ENCODE data around the gene ST14. TPM values are rescaled to one million over a fixed set of nuclear protein-coding genes. Genes with fewer than 3 reads are reported as not detected.

Gene ST14
- total RNA-seq, 1 donor = under 0.01 TPM

- Histone ChIP-seq H3K4me2 (ENCODE audit: insufficient read depth, low read length) (no peak overlapping the region), H3K4me1 (ENCODE audit: insufficient read depth, low read length) (no peaks in the 10 kb centered on the region), H3K79me2 (ENCODE audit: insufficient read depth, low read length) (no peaks in the 10 kb centered on the region), H4K20me1 (ENCODE audit: insufficient read depth, low read length) (no peaks in the 10 kb centered on the region), H3K27me3 (ENCODE audit: insufficient read depth, low read length) (no peaks in the 10 kb centered on the region), H3K4me3 (ENCODE audit: insufficient read depth, low read length) (no peak overlapping the region), H2AFZ (ENCODE audit: low read length) (no peak overlapping the region), H3K27ac (ENCODE audit: low read depth, low read length) (no peak overlapping the region), H3K9me3 (ENCODE audit: low read depth, low read length) (no peaks in the 10 kb centered on the region), H3K36me3 (ENCODE audit: insufficient read depth, low read length) (peaks cover 13% of the 10 kb centered on the region)
- no peak for DNase-seq (ENCODE audit: insufficient read length, low spot score, missing footprints)
- TF ChIP-seq CTCF (IDR thresholded peaks at IDR 0.05; ENCODE audit: extremely low read depth, low read depth, low read length) = no peak
Measured at GRCh38 chr11:130234315-130234714, 74.7 kb downstream of the ST14 start.

GRCh38 chr11:130237282-130238006 lies 77.9 kb downstream of the ST14 start:
- Histone ChIP-seq H4K20me1 (ENCODE audit: insufficient read depth, low read length) (no peaks in the 10 kb centered on the region), H3K9me3 (ENCODE audit: low read depth, low read length) (no peaks in the 10 kb centered on the region), H3K36me3 (ENCODE audit: insufficient read depth, low read length) (peaks cover 10% of the 10 kb centered on the region), H3K4me2 (ENCODE audit: insufficient read depth, low read length) (no peak overlapping the region), H2AFZ (ENCODE audit: low read length) (no peak overlapping the region), H3K27ac (ENCODE audit: low read depth, low read length) (no peak overlapping the region), H3K27me3 (ENCODE audit: insufficient read depth, low read length) (no peaks in the 10 kb centered on the region), H3K4me1 (ENCODE audit: insufficient read depth, low read length) (no peaks in the 10 kb centered on the region), H3K79me2 (ENCODE audit: insufficient read depth, low read length) (no peaks in the 10 kb centered on the region), H3K4me3 (ENCODE audit: insufficient read depth, low read length) (no peak overlapping the region)
- no peak for TF ChIP-seq CTCF (IDR thresholded peaks at IDR 0.05; ENCODE audit: extremely low read depth, low read depth, low read length)
- DNase-seq (ENCODE audit: insufficient read length, low spot score, missing footprints) = no peak

- no peaks in the 10 kb centered on the region for H3K9me3 ChIP-seq (ENCODE audit: low read depth, low read length)
- H3K4me1 ChIP-seq (ENCODE audit: insufficient read depth, low read length) = peaks cover 4% of the 10 kb centered on the region
- no peak for TF ChIP-seq CTCF (IDR thresholded peaks at IDR 0.05; ENCODE audit: extremely low read depth, low read depth, low read length)
- no peaks in the 10 kb centered on the region for H3K79me2 ChIP-seq (ENCODE audit: insufficient read depth, low read length)
- no peak overlapping the region for H3K4me2 ChIP-seq (ENCODE audit: insufficient read depth, low read length)
- peaks cover 5% of the 10 kb centered on the region for H4K20me1 ChIP-seq (ENCODE audit: insufficient read depth, low read length)
- no peak overlapping the region for H2AFZ ChIP-seq (ENCODE audit: low read length)
- DNase-seq (ENCODE audit: insufficient read length, low spot score, missing footprints) = no peak
- H3K4me3 ChIP-seq (ENCODE audit: insufficient read depth, low read length) = no peak overlapping the region
- H3K36me3 ChIP-seq (ENCODE audit: insufficient read depth, low read length) = no peaks in the 10 kb centered on the region
- H3K27ac ChIP-seq (ENCODE audit: low read depth, low read length) = no peak overlapping the region
- no peaks in the 10 kb centered on the region for H3K27me3 ChIP-seq (ENCODE audit: insufficient read depth, low read length)
Measured at GRCh38 chr11:130241713-130242112, 82.1 kb downstream of the ST14 start.

- Histone ChIP-seq H3K27ac (ENCODE audit: low read depth, low read length) (no peak overlapping the region), H2AFZ (ENCODE audit: low read length) (no peak overlapping the region), H3K36me3 (ENCODE audit: insufficient read depth, low read length) (no peaks in the 10 kb centered on the region), H3K79me2 (ENCODE audit: insufficient read depth, low read length) (peaks cover 3% of the 10 kb centered on the region), H3K4me1 (ENCODE audit: insufficient read depth, low read length) (peaks cover 10% of the 10 kb centered on the region), H3K4me3 (ENCODE audit: insufficient read depth, low read length) (no peak overlapping the region), H3K4me2 (ENCODE audit: insufficient read depth, low read length) (no peak overlapping the region), H3K27me3 (ENCODE audit: insufficient read depth, low read length) (no peaks in the 10 kb centered on the region), H4K20me1 (ENCODE audit: insufficient read depth, low read length) (peaks cover 11% of the 10 kb centered on the region), H3K9me3 (ENCODE audit: low read depth, low read length) (no peaks in the 10 kb centered on the region)
- no peak for TF ChIP-seq CTCF (IDR thresholded peaks at IDR 0.05; ENCODE audit: extremely low read depth, low read depth, low read length)
- no peak for DNase-seq (ENCODE audit: insufficient read length, low spot score, missing footprints)
Measured at GRCh38 chr11:130243816-130244215, 84.2 kb downstream of the ST14 start.
